GM23338 (cell line): ENCODE data around the gene TBC1D8B. TPM values are rescaled to one million over a fixed set of nuclear protein-coding genes. Genes with fewer than 3 reads are reported as not detected.

Source experiments
- CREB1 ChIP-seq: fragments of 250-450 bp; sonication (Bioruptor Pico); IDR thresholded peaks from 2 replicates; pipeline ENCODE4 v1.5.0; 2020; ENCODE audit warnings: low read depth, mild to moderate bottlenecking, moderate library complexity
- EZH2phosphoT487 ChIP-seq: fragments of 200-600 bp; sonication (generic); IDR thresholded peaks from one replicate; pipeline ENCODE4 v1.8.1; 2018; ENCODE audit warnings: antibody characterized with exemption; ENCODE audit not compliant: unreplicated experiment
- JUNB ChIP-seq: IDR thresholded peaks from one replicate; pipeline ENCODE4 v1.6.1; 2016; ENCODE audit warnings: antibody characterized with exemption; ENCODE audit not compliant: unreplicated experiment
- NANOG ChIP-seq: IDR thresholded peaks from 2 replicates; pipeline ENCODE4 v1.6.1; 2016; ENCODE audit warnings: antibody characterized with exemption, borderline replicate concordance
- STAT1 ChIP-seq: IDR thresholded peaks from one replicate; pipeline ENCODE4 v1.6.1; 2016; ENCODE audit warnings: antibody characterized with exemption; ENCODE audit not compliant: unreplicated experiment
- ZNF114 ChIP-seq: fragments of 250-450 bp; sonication (Bioruptor Pico); IDR thresholded peaks from 2 replicates; pipeline ENCODE4 v1.5.0; 2020; ENCODE audit warnings: mild to moderate bottlenecking, moderate library complexity
- ZNF331 ChIP-seq: fragments of 250-450 bp; sonication (Bioruptor Pico); IDR thresholded peaks from 2 replicates; pipeline ENCODE4 v1.5.0; 2020; ENCODE audit warnings: low read depth, mild to moderate bottlenecking, moderate library complexity
- polyA plus RNA-seq: library from polyadenylated mRNA; unstranded; fragments of >200 nt; fragmentation: Nextera tagmentation; extraction: Ambion mirVana; gene quantifications from 2 replicates; pipeline ENCODE4 v1.2.1, GENCODE V29; 2016
- total RNA-seq: library from RNA; depleted of rRNA; stranded (reverse); fragments of >200 nt; shearing (Covaris generic); gene quantifications from 2 replicates; pipeline ENCODE4 v1.2.3, GENCODE V29; 2014
- TF ChIP-seq, protein P1 (sequence below): fragments of 250-450 bp; sonication (Bioruptor Pico); IDR thresholded peaks from 2 replicates; pipeline ENCODE4 v1.5.0; 2020; ENCODE audit warnings: mild to moderate bottlenecking, moderate library complexity
- TF ChIP-seq, protein P2 (sequence below): IDR thresholded peaks from one replicate; pipeline ENCODE4 v1.6.1; 2018; ENCODE audit warnings: antibody characterized with exemption; ENCODE audit not compliant: unreplicated experiment

TBC1D8B gene
- total and polyA plus RNA-seq, 2 experiments from 2014 or later: 5.5 to 7.6 TPM

DNA sequence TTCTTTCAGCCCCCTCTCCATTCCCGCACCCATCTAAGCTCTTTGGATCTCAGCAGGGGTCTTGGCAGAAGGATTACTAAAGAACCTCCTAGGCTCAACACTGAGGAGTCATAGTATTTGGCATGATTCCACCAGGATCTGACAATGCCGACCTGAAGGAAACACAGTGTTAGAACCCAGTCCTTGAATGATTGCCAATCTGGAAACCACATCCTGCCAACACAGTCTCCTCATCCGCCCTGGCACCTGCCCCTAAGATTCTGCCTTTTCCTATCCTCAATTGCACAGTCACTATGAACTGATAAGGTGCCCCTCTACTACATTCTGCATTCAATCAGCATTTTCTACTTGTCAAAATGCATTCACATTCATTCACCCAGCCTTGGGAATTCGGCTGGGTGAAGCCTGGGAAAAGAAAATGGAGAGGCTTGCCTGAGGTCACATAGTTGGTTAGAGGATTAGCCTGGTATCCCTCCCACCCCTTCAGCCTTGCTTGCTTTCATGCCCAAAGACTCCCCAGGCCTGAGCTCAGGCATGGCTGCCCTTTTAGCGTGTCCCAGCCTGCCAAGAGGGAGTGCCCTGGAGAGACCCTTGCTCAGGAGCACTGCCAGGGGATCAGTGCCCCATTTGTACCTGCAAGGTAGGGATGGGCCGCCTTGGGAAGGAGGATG is 115.5 kb downstream of the TBC1D8B start (continued):
- TF ChIP-seq, protein P1, sequence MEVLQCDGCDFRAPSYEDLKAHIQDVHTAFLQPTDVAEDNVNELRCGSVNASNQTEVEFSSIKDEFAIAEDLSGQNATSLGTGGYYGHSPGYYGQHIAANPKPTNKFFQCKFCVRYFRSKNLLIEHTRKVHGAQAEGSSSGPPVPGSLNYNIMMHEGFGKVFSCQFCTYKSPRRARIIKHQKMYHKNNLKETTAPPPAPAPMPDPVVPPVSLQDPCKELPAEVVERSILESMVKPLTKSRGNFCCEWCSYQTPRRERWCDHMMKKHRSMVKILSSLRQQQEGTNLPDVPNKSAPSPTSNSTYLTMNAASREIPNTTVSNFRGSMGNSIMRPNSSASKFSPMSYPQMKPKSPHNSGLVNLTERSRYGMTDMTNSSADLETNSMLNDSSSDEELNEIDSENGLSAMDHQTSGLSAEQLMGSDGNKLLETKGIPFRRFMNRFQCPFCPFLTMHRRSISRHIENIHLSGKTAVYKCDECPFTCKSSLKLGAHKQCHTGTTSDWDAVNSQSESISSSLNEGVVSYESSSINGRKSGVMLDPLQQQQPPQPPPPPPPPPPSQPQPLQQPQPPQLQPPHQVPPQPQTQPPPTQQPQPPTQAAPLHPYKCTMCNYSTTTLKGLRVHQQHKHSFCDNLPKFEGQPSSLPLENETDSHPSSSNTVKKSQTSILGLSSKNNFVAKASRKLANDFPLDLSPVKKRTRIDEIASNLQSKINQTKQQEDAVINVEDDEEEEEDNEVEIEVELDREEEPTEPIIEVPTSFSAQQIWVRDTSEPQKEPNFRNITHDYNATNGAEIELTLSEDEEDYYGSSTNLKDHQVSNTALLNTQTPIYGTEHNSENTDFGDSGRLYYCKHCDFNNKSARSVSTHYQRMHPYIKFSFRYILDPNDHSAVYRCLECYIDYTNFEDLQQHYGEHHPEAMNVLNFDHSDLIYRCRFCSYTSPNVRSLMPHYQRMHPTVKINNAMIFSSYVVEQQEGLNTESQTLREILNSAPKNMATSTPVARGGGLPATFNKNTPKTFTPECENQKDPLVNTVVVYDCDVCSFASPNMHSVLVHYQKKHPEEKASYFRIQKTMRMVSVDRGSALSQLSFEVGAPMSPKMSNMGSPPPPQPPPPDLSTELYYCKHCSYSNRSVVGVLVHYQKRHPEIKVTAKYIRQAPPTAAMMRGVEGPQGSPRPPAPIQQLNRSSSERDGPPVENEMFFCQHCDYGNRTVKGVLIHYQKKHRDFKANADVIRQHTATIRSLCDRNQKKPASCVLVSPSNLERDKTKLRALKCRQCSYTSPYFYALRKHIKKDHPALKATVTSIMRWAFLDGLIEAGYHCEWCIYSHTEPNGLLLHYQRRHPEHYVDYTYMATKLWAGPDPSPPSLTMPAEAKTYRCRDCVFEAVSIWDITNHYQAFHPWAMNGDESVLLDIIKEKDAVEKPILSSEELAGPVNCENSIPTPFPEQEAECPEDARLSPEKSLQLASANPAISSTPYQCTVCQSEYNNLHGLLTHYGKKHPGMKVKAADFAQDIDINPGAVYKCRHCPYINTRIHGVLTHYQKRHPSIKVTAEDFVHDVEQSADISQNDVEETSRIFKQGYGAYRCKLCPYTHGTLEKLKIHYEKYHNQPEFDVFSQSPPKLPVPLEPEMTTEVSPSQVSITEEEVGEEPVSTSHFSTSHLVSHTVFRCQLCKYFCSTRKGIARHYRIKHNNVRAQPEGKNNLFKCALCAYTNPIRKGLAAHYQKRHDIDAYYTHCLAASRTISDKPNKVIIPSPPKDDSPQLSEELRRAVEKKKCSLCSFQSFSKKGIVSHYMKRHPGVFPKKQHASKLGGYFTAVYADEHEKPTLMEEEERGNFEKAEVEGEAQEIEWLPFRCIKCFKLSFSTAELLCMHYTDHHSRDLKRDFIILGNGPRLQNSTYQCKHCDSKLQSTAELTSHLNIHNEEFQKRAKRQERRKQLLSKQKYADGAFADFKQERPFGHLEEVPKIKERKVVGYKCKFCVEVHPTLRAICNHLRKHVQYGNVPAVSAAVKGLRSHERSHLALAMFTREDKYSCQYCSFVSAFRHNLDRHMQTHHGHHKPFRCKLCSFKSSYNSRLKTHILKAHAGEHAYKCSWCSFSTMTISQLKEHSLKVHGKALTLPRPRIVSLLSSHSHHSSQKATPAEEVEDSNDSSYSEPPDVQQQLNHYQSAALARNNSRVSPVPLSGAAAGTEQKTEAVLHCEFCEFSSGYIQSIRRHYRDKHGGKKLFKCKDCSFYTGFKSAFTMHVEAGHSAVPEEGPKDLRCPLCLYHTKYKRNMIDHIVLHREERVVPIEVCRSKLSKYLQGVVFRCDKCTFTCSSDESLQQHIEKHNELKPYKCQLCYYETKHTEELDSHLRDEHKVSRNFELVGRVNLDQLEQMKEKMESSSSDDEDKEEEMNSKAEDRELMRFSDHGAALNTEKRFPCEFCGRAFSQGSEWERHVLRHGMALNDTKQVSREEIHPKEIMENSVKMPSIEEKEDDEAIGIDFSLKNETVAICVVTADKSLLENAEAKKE (CRISPR knock-in tag): no peak
- TF ChIP-seq, protein P2, sequence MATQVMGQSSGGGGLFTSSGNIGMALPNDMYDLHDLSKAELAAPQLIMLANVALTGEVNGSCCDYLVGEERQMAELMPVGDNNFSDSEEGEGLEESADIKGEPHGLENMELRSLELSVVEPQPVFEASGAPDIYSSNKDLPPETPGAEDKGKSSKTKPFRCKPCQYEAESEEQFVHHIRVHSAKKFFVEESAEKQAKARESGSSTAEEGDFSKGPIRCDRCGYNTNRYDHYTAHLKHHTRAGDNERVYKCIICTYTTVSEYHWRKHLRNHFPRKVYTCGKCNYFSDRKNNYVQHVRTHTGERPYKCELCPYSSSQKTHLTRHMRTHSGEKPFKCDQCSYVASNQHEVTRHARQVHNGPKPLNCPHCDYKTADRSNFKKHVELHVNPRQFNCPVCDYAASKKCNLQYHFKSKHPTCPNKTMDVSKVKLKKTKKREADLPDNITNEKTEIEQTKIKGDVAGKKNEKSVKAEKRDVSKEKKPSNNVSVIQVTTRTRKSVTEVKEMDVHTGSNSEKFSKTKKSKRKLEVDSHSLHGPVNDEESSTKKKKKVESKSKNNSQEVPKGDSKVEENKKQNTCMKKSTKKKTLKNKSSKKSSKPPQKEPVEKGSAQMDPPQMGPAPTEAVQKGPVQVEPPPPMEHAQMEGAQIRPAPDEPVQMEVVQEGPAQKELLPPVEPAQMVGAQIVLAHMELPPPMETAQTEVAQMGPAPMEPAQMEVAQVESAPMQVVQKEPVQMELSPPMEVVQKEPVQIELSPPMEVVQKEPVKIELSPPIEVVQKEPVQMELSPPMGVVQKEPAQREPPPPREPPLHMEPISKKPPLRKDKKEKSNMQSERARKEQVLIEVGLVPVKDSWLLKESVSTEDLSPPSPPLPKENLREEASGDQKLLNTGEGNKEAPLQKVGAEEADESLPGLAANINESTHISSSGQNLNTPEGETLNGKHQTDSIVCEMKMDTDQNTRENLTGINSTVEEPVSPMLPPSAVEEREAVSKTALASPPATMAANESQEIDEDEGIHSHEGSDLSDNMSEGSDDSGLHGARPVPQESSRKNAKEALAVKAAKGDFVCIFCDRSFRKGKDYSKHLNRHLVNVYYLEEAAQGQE: no peak
- TF ChIP-seq ZNF331 (no peak), NANOG (no peak), EZH2phosphoT487 (no peak), ZNF114 (CRISPR knock-in tag) (no peak), JUNB (no peak), STAT1 (no peak), CREB1 (CRISPR knock-in tag) (no peak)
